HG03108 (cell line): ENCODE data around the gene FAM200B.

Experiments
- ATAC-seq: cut with Tn5 transposase; IDR thresholded peaks from one replicate; pipeline ENCODE4 v1.9.1; 2021; ENCODE audit warnings: moderate library complexity; ENCODE audit not compliant: unreplicated experiment

FAM200B gene

GRCh38 chr4:15668566-15669435 lies 12.8 kb upstream of the FAM200B start:
- no peak for ATAC-seq

GRCh38 chr4:15670576-15670975 lies 11.1 kb upstream of the FAM200B start:
- no peak for ATAC-seq

- no peak for ATAC-seq
Observed at GRCh38 chr4:15672101-15672500, 9.5 kb upstream of the FAM200B start.

GRCh38 chr4:15673337-15673736 lies 8.3 kb upstream of the FAM200B start:
- no peak for ATAC-seq

- ATAC-seq, result no peak
Observed at GRCh38 chr4:15674046-15674445, 7.6 kb upstream of the FAM200B start.

- no peak for ATAC-seq
Observed at GRCh38 chr4:15674926-15675325, 6.7 kb upstream of the FAM200B start.

- ATAC-seq, result no peak
Observed at GRCh38 chr4:15675356-15675755, 6.3 kb upstream of the FAM200B start.

GRCh38 chr4:15676039-15676438 lies 5.6 kb upstream of the FAM200B start:
- ATAC-seq, result no peak

GRCh38 chr4:15676899-15677298 lies 4.7 kb upstream of the FAM200B start:
- ATAC-seq, result no peak

GRCh38 chr4:15677507-15677988 lies 4.1 kb upstream of the FAM200B start:
- ATAC-seq, result no peak

- no peak for ATAC-seq
Observed at GRCh38 chr4:15681067-15681371, 608 bp upstream of the FAM200B start.

- no peak for ATAC-seq
Observed at GRCh38 chr4:15682242-15683142, 865 bp downstream of the FAM200B start.

GRCh38 chr4:15683143-15683495 lies 1.5 kb downstream of the FAM200B start:
- ATAC-seq, result no peak

GRCh38 chr4:15684498-15684897 lies 2.9 kb downstream of the FAM200B start:
- no peak for ATAC-seq

GRCh38 chr4:15688051-15688450 lies 6.4 kb downstream of the FAM200B start:
- ATAC-seq, result no peak

GRCh38 chr4:15689540-15689939 lies 7.9 kb downstream of the FAM200B start:
- ATAC-seq, result no peak

- ATAC-seq, result no peak
Observed at GRCh38 chr4:15690020-15690809, 8.6 kb downstream of the FAM200B start.

GRCh38 chr4:15691346-15692135 lies 9.9 kb downstream of the FAM200B start:
- ATAC-seq, result no peak

- no peak for ATAC-seq
Observed at GRCh38 chr4:15692602-15693001, 11.0 kb downstream of the FAM200B start.

- ATAC-seq, result no peak
Observed at GRCh38 chr4:15694431-15694830, 12.8 kb downstream of the FAM200B start.
